AG04449 (cell line): Measurements from ENCODE around the gene SND1.

ENCODE experiments used
- CTCF ChIA-PET: fragments of 350-600 bp; formaldehyde crosslinking; extraction: SDS; loops from one replicate; lab custom pipeline; 2021; ENCODE audit warnings: antibody characterized with exemption; lab: Yijun Ruan, JAX
- POLR2A ChIA-PET: fragments of 400-600, 350-600 bp; formaldehyde crosslinking; extraction: SDS; loops from one replicate; lab custom pipeline; 2020; ENCODE audit warnings: antibody characterized with exemption, inconsistent platforms; lab: Yijun Ruan, JAX
- DNase-seq: peaks from one replicate; pipeline ENCODE4 v3.0.0-alpha.2; 2010; ENCODE audit warnings: low read depth, low spot score
- H3K4me3 ChIP-seq: 2 replicates; pipeline ENCODE4 v1.5.1; 2011; ENCODE audit warnings: low read depth, mild to moderate bottlenecking, control low read depth, low read length
- CTCF ChIP-seq: IDR thresholded peaks from one replicate; pipeline ENCODE4 v1.5.1; 2011; ENCODE audit warnings: mild to moderate bottlenecking, moderate library complexity, low read length, control low read depth, inconsistent platforms; ENCODE audit not compliant: insufficient read depth; ENCODE audit errors: missing control alignments

Gene SND1

GRCh38 chr7:127717502-127718339 lies 65.7 kb downstream of the SND1 start:
- no peak for TF ChIP-seq CTCF
- ChIA-PET POLR2A (no interaction called here), CTCF (interaction anchor here (1.2 to 5.5 kb wide), 6 partner anchors 9 to 491 kb away, joined by 3 to 41 read pairs (median 3); no protein-coding TSS in a partner anchor)
- DNase-seq: no peak
- H3K4me3 ChIP-seq: no peak overlapping the region

GRCh38 chr7:127718340-127718679 lies 66.3 kb downstream of the SND1 start:
- DNase-seq: no peak
- TF ChIP-seq CTCF: no peak
- CTCF ChIA-PET: interaction anchor here (1.3 to 5.5 kb wide), 5 partner anchors 10 to 490 kb away, joined by 3 to 41 read pairs (median 4); no protein-coding TSS in a partner anchor
- POLR2A ChIA-PET: no interaction called here
- H3K4me3 ChIP-seq: no peak overlapping the region

GRCh38 chr7:127726476-127726875 lies 74.5 kb downstream of the SND1 start:
- H3K4me3 ChIP-seq: no peak overlapping the region
- no peak for TF ChIP-seq CTCF
- no peak for DNase-seq
- CTCF ChIA-PET: interaction anchor here (1.2 to 6.0 kb wide), 3 partner anchors 12 to 482 kb away, joined by 3 to 32 read pairs (median 3); no protein-coding TSS in a partner anchor
- POLR2A ChIA-PET: no interaction called here

GRCh38 chr7:127730658-127731276 lies 78.8 kb downstream of the SND1 start:
- CTCF ChIA-PET: interaction anchor here (1.2 to 1.5 kb wide), 2 partner anchors 11 to 479 kb away, joined by 4 to 5 read pairs; no protein-coding TSS in a partner anchor
- POLR2A ChIA-PET: no interaction called here
- no peak for TF ChIP-seq CTCF
- DNase-seq: no peak
- no peak overlapping the region for H3K4me3 ChIP-seq

- H3K4me3 ChIP-seq: no peak overlapping the region
- no peak for DNase-seq
- CTCF ChIA-PET: interaction anchor here (1.2 to 1.5 kb wide), 3 partner anchors 12 to 478 kb away, joined by 3 to 5 read pairs (median 4); no protein-coding TSS in a partner anchor
- TF ChIP-seq CTCF: no peak
- POLR2A ChIA-PET: no interaction called here
Observed at GRCh38 chr7:127731431-127732080, 79.6 kb downstream of the SND1 start.
